Muscle of leg (tissue), 11 donors: ENCODE results near the gene PICK1. TPM values are rescaled to one million over a fixed set of nuclear protein-coding genes. Genes with fewer than 3 reads are reported as not detected.
"Not testable (repeated sequence)": the region's sequence is repeated elsewhere in the genome, so short reads cannot be mapped to it uniquely, and the experiment has no call there.

Experiments used
- DNase-seq: peaks from one replicate; pipeline ENCODE4 v3.0.0; 2013
- H3K27ac ChIP-seq: one replicate; pipeline ENCODE4 v1.5.1; 2013; ENCODE audit warnings: mild to moderate bottlenecking, low read length, control low read depth
- H3K27me3 ChIP-seq: one replicate; pipeline ENCODE4 v1.6.1; 2013; ENCODE audit warnings: low read length; ENCODE audit not compliant: control insufficient read depth, insufficient read depth
- H3K36me3 ChIP-seq: one replicate; pipeline ENCODE4 v1.6.1; 2013; ENCODE audit warnings: low read length; ENCODE audit not compliant: control insufficient read depth, insufficient read depth
- H3K4me1 ChIP-seq: one replicate; pipeline ENCODE4 v1.6.1; 2013; ENCODE audit warnings: low read length; ENCODE audit not compliant: control insufficient read depth, insufficient read depth
- H3K4me3 ChIP-seq: one replicate; pipeline ENCODE4 v1.5.1; 2013; ENCODE audit warnings: low read length, control low read depth
- H3K9me3 ChIP-seq: replicated peaks from 2 replicates; pipeline ENCODE4 v1.6.1; 2013; ENCODE audit warnings: low read depth, low read length; ENCODE audit not compliant: control insufficient read depth
- WGBS: methylation state at CpG from one replicate; pipeline ENCODE4 v1.1.5; 2013; ENCODE audit warnings: missing lambda C conversion rate; ENCODE audit not compliant: insufficient coverage; 5-methylcytosine and 5-hydroxymethylcytosine counted together
- polyA plus RNA-seq, 8 donors: library from polyadenylated mRNA; unstranded; fragments of 120-200 nt; gene quantifications; one replicate each; pipeline versions ENCODE4 v1.2.1 to v1.2.3, GENCODE V29; 2013; ENCODE audit warnings: inconsistent platforms in 1 of 8, low replicate concordance in 1 of 8; ENCODE audit not compliant: insufficient read length in 8 of 8, insufficient read depth in 1 of 8
- total RNA-seq: library from RNA; stranded (reverse); fragments of 120-200 nt; gene quantifications from one replicate; pipeline ENCODE4 v1.2.4, GENCODE V29; 2013

The PICK1 gene
- total and polyA plus RNA-seq, 9 donors = 8.8 to 13.1 (median 10.6) TPM

- H3K36me3 ChIP-seq = not testable (repeated sequence)
- H3K27ac ChIP-seq = peak overlapping the region; percentile 7
Observed at GRCh38 chr22:38037367-38038150, 19.6 kb upstream of the PICK1 start.

GRCh38 chr22:38038426-38038825 lies 18.8 kb upstream of the PICK1 start:
- Histone ChIP-seq H3K36me3 (no peaks in the 10 kb centered on the region), H3K9me3 (no peaks in the 10 kb centered on the region), H3K4me1 (peaks cover 24% of the 10 kb centered on the region), H3K27me3 (no peaks in the 10 kb centered on the region), H3K27ac (peak overlapping the region; percentile 7), H3K4me3 (no peak overlapping the region)
- 94% methylated on average over 22 of the region's 23 CpGs for WGBS
- DNase-seq = no peak

More at GRCh38 chr22:38037367-38038150, 19.6 kb upstream of the PICK1 start:
- no CpG with 5 or more reads among the region's 13 CpGs for WGBS
- not testable (repeated sequence) for H3K9me3 ChIP-seq, DNase-seq, H3K4me3 ChIP-seq, H3K27me3 ChIP-seq
- H3K4me1 ChIP-seq = peaks cover 33% of the 10 kb centered on the region

- H3K4me3 ChIP-seq = no peak overlapping the region
- peaks cover 17% of the 10 kb centered on the region for H3K4me1 ChIP-seq
- H3K36me3 ChIP-seq = no peaks in the 10 kb centered on the region
- H3K27ac ChIP-seq = peak overlapping the region; percentile 3
- no peak for DNase-seq
- no peaks in the 10 kb centered on the region for H3K27me3 ChIP-seq
- 63% methylated on average over 41 of the region's 46 CpGs for WGBS
- H3K9me3 ChIP-seq = no peaks in the 10 kb centered on the region
Observed at GRCh38 chr22:38038890-38039812, 18.1 kb upstream of the PICK1 start.

- 72% methylated on average over 10 of the region's 20 CpGs for WGBS
- Histone ChIP-seq H3K36me3 (no peaks in the 10 kb centered on the region), H3K4me1 (peaks cover 7% of the 10 kb centered on the region), H3K27me3 (no peaks in the 10 kb centered on the region), H3K27ac (no peak overlapping the region), H3K9me3 (no peaks in the 10 kb centered on the region), H3K4me3 (no peak overlapping the region)
- DNase-seq = no peak
Observed at GRCh38 chr22:38040953-38041759, 16.0 kb upstream of the PICK1 start.

- DNase-seq = no peak
- Histone ChIP-seq H3K36me3 (no peaks in the 10 kb centered on the region), H3K4me3 (no peak overlapping the region), H3K27me3 (no peaks in the 10 kb centered on the region), H3K4me1 (peaks cover 7% of the 10 kb centered on the region), H3K27ac (no peak overlapping the region), H3K9me3 (no peaks in the 10 kb centered on the region)
- WGBS = 59% methylated on average over 4 of the region's 5 CpGs
Observed at GRCh38 chr22:38041760-38042487, 15.3 kb upstream of the PICK1 start.

- H3K27ac ChIP-seq = no peak overlapping the region
- no peak overlapping the region for H3K4me3 ChIP-seq
- peaks cover 7% of the 10 kb centered on the region for H3K4me1 ChIP-seq
- H3K27me3 ChIP-seq = no peaks in the 10 kb centered on the region
- no peaks in the 10 kb centered on the region for H3K9me3 ChIP-seq
- no CpG with 5 or more reads among the region's 1 CpG for WGBS
- DNase-seq = no peak
- H3K36me3 ChIP-seq = no peaks in the 10 kb centered on the region
Observed at GRCh38 chr22:38042488-38042790, 14.8 kb upstream of the PICK1 start.

- Histone ChIP-seq H3K36me3 (no peaks in the 10 kb centered on the region), H3K27ac (no peak overlapping the region), H3K27me3 (no peaks in the 10 kb centered on the region), H3K4me3 (no peak overlapping the region), H3K4me1 (peaks cover 7% of the 10 kb centered on the region), H3K9me3 (no peaks in the 10 kb centered on the region)
- WGBS = 90% methylated on average over 13 of the region's 16 CpGs
- DNase-seq = no peak
Observed at GRCh38 chr22:38043151-38044039, 13.8 kb upstream of the PICK1 start.

GRCh38 chr22:38046070-38046748 lies 11.0 kb upstream of the PICK1 start:
- Histone ChIP-seq H3K27ac (no peak overlapping the region), H3K9me3 (no peaks in the 10 kb centered on the region), H3K27me3 (no peaks in the 10 kb centered on the region), H3K36me3 (no peaks in the 10 kb centered on the region), H3K4me3 (no peak overlapping the region), H3K4me1 (no peaks in the 10 kb centered on the region)
- no peak for DNase-seq
- WGBS = 61% methylated on average over 9 of the region's 14 CpGs
